ENCODE measurements around the gene LONP2.
"Not testable (repeated sequence)": the region's sequence is repeated elsewhere in the genome, so short reads cannot be mapped to it uniquely, and the experiment has no call there.

Gene LONP2

DNA sequence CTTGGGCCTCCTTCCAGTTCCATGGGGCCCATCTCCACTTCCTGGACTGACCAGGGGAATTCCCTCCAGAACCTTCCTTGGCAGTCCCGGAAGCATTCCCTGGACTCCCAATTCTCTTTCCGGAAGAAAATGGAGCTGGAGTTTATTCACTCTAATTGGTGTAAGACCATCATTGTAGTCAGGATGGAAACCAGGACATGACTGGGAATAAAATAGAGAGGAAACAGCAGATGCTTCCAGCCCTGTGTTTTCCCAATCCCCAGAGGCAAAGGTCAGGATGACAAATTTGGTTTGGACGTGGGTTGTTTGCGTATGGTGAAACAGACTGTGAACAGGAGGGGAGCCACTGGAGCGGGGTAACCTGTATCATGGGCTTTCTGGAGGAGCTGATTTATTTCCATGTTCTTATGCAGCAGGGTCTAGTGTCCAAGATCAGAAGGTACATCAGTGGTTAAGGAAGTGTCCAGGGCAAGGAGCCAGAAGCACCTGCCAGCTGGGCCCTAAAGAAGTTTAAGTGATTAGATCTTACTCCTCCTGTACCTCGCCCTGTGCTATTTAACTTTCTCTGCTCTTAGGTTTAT, 8.5 kb upstream of the LONP2 start:
- DNase-seq, result no peak
- H3K27me3 ChIP-seq (replicated peaks; ENCODE audit: control insufficient read depth, insufficient read depth, low read length, poor library complexity, severe bottlenecking), result no peaks in the 10 kb centered on the region

DNA sequence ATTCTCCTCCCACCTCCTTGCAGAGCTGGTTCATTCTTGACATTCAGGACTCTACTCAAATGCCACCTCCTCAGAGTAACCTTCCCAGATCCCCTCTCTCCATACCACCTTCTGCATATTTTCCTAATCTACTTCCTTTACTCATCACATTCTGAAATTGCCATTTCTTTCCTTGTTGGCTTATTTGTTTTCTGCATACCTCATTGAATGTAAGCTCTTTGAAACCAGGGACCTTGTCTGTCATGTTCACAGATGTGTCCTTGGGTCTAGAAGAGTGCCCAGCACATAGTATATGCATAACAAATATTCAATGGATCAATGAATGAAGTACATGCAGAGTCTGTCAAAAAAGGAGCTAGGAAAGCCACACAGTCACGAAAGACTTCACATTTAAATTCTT, 7.8 kb upstream of the LONP2 start:
- H3K27me3 ChIP-seq (replicated peaks; ENCODE audit: control insufficient read depth, insufficient read depth, low read length, poor library complexity, severe bottlenecking), result no peaks in the 10 kb centered on the region
- DNase-seq, result no peak
- no peaks in the 10 kb centered on the region for H3K4me1 ChIP-seq (ENCODE audit: control insufficient read depth, insufficient read depth, low read length, poor library complexity, severe bottlenecking)
- H3K4me3 ChIP-seq (ENCODE audit: insufficient read depth, low read depth, low read length, poor library complexity, severe bottlenecking), result no peak overlapping the region
- no peaks in the 10 kb centered on the region for H3K36me3 ChIP-seq (ENCODE audit: control insufficient read depth, insufficient read depth, low read length)
- no peaks in the 10 kb centered on the region for H3K9me3 ChIP-seq (ENCODE audit: control insufficient read depth, low read length)
- H3K27ac ChIP-seq (ENCODE audit: insufficient read depth, low read length, poor library complexity, severe bottlenecking), result no peak overlapping the region

More for the DNA sequence above, 8.5 kb upstream of the LONP2 start:
- H3K4me1 ChIP-seq (ENCODE audit: control insufficient read depth, insufficient read depth, low read length, poor library complexity, severe bottlenecking), result no peaks in the 10 kb centered on the region
- no peak overlapping the region for H3K4me3 ChIP-seq (ENCODE audit: insufficient read depth, low read depth, low read length, poor library complexity, severe bottlenecking)
- H3K27ac ChIP-seq (ENCODE audit: insufficient read depth, low read length, poor library complexity, severe bottlenecking), result no peak overlapping the region
- no peaks in the 10 kb centered on the region for H3K9me3 ChIP-seq (ENCODE audit: control insufficient read depth, low read length)
- no peaks in the 10 kb centered on the region for H3K36me3 ChIP-seq (ENCODE audit: control insufficient read depth, insufficient read depth, low read length)

DNA sequence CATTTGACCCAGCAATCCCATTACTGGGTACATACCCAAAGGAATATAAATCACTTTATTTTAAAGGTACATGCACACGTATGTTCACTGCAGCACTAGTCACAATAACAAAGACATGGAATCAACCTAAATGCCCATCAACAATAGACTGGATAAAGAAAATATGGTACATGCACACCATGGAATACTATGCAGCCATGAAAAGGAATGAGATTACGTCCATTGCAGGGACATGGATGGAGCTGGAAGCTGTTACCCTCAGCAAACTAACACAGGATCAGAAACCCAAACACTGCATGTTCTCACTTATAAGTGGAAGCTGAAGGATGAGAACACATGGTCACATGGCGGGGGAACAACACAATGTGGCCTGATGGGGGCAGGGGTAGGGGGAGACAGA, 4.0 kb upstream of the LONP2 start:
- H3K36me3 ChIP-seq (ENCODE audit: control insufficient read depth, insufficient read depth, low read length); H3K4me3 ChIP-seq (ENCODE audit: insufficient read depth, low read depth, low read length, poor library complexity, severe bottlenecking); DNase-seq; H3K9me3 ChIP-seq (ENCODE audit: control insufficient read depth, low read length); H3K27me3 ChIP-seq (replicated peaks; ENCODE audit: control insufficient read depth, insufficient read depth, low read length, poor library complexity, severe bottlenecking); H3K4me1 ChIP-seq (ENCODE audit: control insufficient read depth, insufficient read depth, low read length, poor library complexity, severe bottlenecking); H3K27ac ChIP-seq (ENCODE audit: insufficient read depth, low read length, poor library complexity, severe bottlenecking): not testable (repeated sequence)

DNA sequence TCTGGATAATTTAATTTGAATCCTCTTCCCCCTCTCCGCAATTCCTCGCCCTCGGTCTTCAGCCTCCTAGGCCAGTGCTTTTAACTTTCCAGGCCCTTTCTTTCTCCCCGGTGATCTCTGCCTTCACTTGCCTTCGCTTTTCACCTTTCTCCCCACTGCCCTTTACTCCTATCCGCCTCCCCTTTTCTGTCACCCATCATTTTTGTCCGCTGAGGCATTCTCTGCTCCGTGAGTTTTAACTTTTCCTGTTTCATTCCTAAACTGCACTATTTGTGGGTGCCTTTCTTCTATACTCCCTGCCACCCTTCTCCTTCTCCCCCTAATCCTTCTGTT, 729 bp downstream of the LONP2 start:
- H3K27ac ChIP-seq (ENCODE audit: insufficient read depth, low read length, poor library complexity, severe bottlenecking), result peak overlapping the region; percentile 66
- no peak for DNase-seq
- H3K4me1 ChIP-seq (ENCODE audit: control insufficient read depth, insufficient read depth, low read length, poor library complexity, severe bottlenecking), result peaks cover 25% of the 10 kb centered on the region
- peak overlapping the region; percentile 68 for H3K4me3 ChIP-seq (ENCODE audit: insufficient read depth, low read depth, low read length, poor library complexity, severe bottlenecking)
- H3K9me3 ChIP-seq (ENCODE audit: control insufficient read depth, low read length), result no peaks in the 10 kb centered on the region
- no peaks in the 10 kb centered on the region for H3K27me3 ChIP-seq (replicated peaks; ENCODE audit: control insufficient read depth, insufficient read depth, low read length, poor library complexity, severe bottlenecking)
- no peaks in the 10 kb centered on the region for H3K36me3 ChIP-seq (ENCODE audit: control insufficient read depth, insufficient read depth, low read length)

DNA sequence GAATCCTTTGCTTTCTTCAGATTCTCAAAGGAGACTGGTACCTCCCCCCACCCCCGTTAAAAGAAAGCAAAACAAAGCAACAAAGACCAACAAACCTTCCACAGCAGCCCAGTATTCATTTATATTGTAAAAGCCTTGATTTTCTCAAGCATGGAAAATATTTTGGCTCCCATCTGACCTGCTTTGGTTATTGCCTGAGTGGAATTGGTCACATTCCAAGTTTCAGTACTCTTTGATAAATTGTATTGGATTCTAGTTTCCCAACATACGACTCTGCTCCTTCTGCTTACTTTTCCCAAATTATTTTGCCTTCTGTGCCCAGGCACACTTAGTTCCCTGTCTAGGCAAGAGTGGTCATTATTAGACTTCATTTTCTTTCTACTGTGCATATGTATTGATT, 2.0 kb downstream of the LONP2 start:
- no peak for DNase-seq
- no peak overlapping the region for H3K27ac ChIP-seq (ENCODE audit: insufficient read depth, low read length, poor library complexity, severe bottlenecking)
- peaks cover 25% of the 10 kb centered on the region for H3K4me1 ChIP-seq (ENCODE audit: control insufficient read depth, insufficient read depth, low read length, poor library complexity, severe bottlenecking)
- no peaks in the 10 kb centered on the region for H3K36me3 ChIP-seq (ENCODE audit: control insufficient read depth, insufficient read depth, low read length)
- H3K9me3 ChIP-seq (ENCODE audit: control insufficient read depth, low read length), result no peaks in the 10 kb centered on the region
- no peak overlapping the region for H3K4me3 ChIP-seq (ENCODE audit: insufficient read depth, low read depth, low read length, poor library complexity, severe bottlenecking)
- no peaks in the 10 kb centered on the region for H3K27me3 ChIP-seq (replicated peaks; ENCODE audit: control insufficient read depth, insufficient read depth, low read length, poor library complexity, severe bottlenecking)

DNA sequence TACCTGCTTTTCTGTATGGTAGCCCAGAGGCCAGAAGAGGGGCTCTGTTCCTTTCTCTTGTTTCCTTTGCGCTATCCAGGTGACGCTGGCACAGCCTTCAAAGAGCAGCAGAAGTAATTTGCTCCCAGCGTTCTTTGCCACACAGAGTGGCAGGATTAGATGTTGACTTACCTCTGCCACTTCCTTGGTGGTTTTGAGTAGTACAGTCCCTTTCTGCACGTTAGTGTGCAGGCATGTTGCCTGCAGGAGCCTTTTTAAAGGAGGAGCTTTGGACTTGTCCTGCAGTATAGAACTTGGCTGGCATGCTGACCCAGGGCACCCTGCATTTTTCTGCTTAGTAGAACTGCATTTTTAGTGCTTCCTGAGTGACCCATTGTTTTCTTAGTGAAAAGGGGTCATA, 3.2 kb downstream of the LONP2 start, which contains the start of gene ABCC11:
ABCC11 (minus strand) TSS at position 229 of the 400 bp plus-strand sequence. CDS start 15,618 bp downstream, outside the sequence.
- peaks cover 25% of the 10 kb centered on the region for H3K4me1 ChIP-seq (ENCODE audit: control insufficient read depth, insufficient read depth, low read length, poor library complexity, severe bottlenecking)
- H3K36me3 ChIP-seq (ENCODE audit: control insufficient read depth, insufficient read depth, low read length), result peaks cover 3% of the 10 kb centered on the region
- no peaks in the 10 kb centered on the region for H3K9me3 ChIP-seq (ENCODE audit: control insufficient read depth, low read length)
- no peak for DNase-seq
- H3K27me3 ChIP-seq (replicated peaks; ENCODE audit: control insufficient read depth, insufficient read depth, low read length, poor library complexity, severe bottlenecking), result no peaks in the 10 kb centered on the region
- no peak within 1 kb of the TSS for H3K4me3 ChIP-seq (ENCODE audit: insufficient read depth, low read depth, low read length, poor library complexity, severe bottlenecking)
- no peak within 1 kb of the TSS for H3K27ac ChIP-seq (ENCODE audit: insufficient read depth, low read length, poor library complexity, severe bottlenecking)

DNA sequence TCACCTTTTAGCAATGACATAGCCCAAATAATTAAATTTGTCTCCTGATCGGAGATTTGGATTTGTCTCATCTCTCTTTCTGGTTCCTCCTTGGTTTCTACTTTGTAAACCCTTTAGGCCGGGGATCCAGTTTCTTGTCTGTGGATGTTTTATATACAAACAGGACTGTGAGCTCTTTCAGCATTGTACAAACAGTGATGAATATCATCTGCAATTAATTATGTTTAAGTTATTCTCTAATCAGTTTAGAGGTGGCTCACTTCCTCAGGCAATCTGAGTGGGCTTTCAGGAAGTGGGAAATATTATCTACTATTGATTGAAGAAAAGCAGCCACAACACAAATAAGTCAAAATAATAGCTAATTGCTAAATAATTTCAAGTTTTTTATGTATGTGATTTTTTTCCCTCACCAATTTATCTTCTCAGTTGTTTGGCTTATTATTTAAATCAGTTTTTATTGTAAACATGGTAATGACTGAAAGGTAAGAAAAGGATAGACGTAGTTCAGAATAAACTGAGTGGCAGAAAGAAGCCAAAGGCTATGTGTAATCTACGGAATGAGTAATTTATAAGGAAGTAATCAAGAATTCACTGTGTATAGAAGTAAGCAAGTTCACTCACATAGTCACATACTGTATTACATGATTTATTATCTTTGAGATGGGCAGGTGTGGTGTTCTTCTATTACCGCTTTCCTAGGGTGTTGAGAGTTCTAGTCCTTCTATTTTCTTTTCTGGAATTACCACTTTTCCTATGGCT, 6.6 kb downstream of the LONP2 start:
- Histone ChIP-seq H3K36me3 (ENCODE audit: control insufficient read depth, insufficient read depth, low read length) (peaks cover 18% of the 10 kb centered on the region), H3K4me1 (ENCODE audit: control insufficient read depth, insufficient read depth, low read length, poor library complexity, severe bottlenecking) (peaks cover 18% of the 10 kb centered on the region), H3K27me3 (replicated peaks; ENCODE audit: control insufficient read depth, insufficient read depth, low read length, poor library complexity, severe bottlenecking) (no peaks in the 10 kb centered on the region), H3K27ac (ENCODE audit: insufficient read depth, low read length, poor library complexity, severe bottlenecking) (no peak overlapping the region), H3K9me3 (ENCODE audit: control insufficient read depth, low read length) (no peaks in the 10 kb centered on the region), H3K4me3 (ENCODE audit: insufficient read depth, low read depth, low read length, poor library complexity, severe bottlenecking) (no peak overlapping the region)
- DNase-seq, result no peak

DNA sequence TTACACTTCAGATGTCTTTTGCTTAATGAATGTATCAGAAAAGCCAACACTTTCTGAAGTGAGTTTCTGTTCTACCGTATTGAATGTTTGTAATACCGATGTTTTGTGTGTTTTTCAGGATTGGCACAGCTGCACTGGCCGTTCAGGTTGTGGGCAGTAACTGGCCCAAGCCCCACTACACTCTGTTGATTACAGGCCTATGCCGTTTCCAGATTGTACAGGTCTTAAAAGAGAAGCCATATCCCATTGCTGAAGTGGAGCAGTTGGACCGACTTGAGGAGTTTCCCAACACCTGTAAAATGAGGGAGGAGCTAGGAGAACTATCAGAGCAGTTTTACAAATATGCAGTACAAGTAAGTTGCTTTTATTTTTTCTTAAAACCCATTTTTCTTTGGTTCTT, 7.9 kb downstream of the LONP2 start:
- Histone ChIP-seq H3K36me3 (ENCODE audit: control insufficient read depth, insufficient read depth, low read length) (peaks cover 27% of the 10 kb centered on the region), H3K4me1 (ENCODE audit: control insufficient read depth, insufficient read depth, low read length, poor library complexity, severe bottlenecking) (peaks cover 6% of the 10 kb centered on the region), H3K27ac (ENCODE audit: insufficient read depth, low read length, poor library complexity, severe bottlenecking) (no peak overlapping the region), H3K9me3 (ENCODE audit: control insufficient read depth, low read length) (no peaks in the 10 kb centered on the region), H3K27me3 (replicated peaks; ENCODE audit: control insufficient read depth, insufficient read depth, low read length, poor library complexity, severe bottlenecking) (no peaks in the 10 kb centered on the region), H3K4me3 (ENCODE audit: insufficient read depth, low read depth, low read length, poor library complexity, severe bottlenecking) (no peak overlapping the region)
- no peak for DNase-seq

DNA sequence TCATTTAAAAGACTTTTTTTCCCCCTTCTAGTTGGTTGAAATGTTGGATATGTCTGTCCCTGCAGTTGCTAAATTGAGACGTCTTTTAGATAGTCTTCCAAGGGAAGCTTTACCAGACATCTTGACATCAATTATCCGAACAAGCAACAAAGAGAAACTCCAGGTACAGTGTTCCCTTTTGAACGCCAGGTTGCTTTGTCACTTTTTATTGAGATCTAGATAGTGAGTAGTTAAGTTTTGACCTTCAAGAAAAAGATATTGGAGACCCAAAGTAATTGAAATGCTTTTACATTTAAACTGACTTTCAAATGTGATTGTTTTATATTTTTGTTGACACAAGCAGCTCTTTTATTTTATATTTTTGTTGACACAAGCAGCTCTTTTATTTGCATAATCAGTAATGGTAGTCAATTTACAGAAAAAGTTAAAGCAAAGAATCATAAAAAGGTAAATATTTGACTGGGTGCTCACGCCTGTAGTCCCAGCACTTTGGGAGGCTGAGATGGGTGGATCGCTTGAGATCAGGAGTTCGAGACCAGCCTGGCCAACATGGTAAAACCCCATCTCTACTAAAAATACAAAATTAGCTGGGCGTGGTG, 12.6 kb downstream of the LONP2 start:
- no peaks in the 10 kb centered on the region for H3K9me3 ChIP-seq (ENCODE audit: control insufficient read depth, low read length)
- no peak overlapping the region for H3K4me3 ChIP-seq (ENCODE audit: insufficient read depth, low read depth, low read length, poor library complexity, severe bottlenecking)
- no peak for DNase-seq
- peaks cover 60% of the 10 kb centered on the region for H3K36me3 ChIP-seq (ENCODE audit: control insufficient read depth, insufficient read depth, low read length)
- H3K27ac ChIP-seq (ENCODE audit: insufficient read depth, low read length, poor library complexity, severe bottlenecking), result no peak overlapping the region
- no peaks in the 10 kb centered on the region for H3K27me3 ChIP-seq (replicated peaks; ENCODE audit: control insufficient read depth, insufficient read depth, low read length, poor library complexity, severe bottlenecking)
- H3K4me1 ChIP-seq (ENCODE audit: control insufficient read depth, insufficient read depth, low read length, poor library complexity, severe bottlenecking), result no peaks in the 10 kb centered on the region

DNA sequence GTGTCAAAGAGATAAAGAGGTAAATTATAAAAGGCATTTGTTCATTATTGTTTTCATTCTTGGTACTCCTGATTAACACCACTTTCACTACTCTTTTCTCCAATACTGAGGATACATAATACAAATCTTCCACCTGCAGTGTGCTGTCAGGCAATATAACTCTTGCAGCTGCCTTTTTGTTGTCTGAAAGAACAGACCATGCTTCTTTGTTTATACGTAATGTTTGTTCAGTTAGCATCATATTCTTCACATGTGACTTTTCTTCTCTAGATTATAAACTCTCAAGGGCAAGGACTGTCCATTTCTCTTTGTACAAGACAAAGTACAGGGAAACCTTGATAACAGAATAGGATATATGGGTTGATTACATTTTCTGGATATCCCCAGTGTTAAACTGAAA, 17.5 kb downstream of the LONP2 start:
- Histone ChIP-seq H3K27me3 (replicated peaks; ENCODE audit: control insufficient read depth, insufficient read depth, low read length, poor library complexity, severe bottlenecking) (no peaks in the 10 kb centered on the region), H3K4me3 (ENCODE audit: insufficient read depth, low read depth, low read length, poor library complexity, severe bottlenecking) (no peak overlapping the region), H3K9me3 (ENCODE audit: control insufficient read depth, low read length) (no peaks in the 10 kb centered on the region), H3K27ac (ENCODE audit: insufficient read depth, low read length, poor library complexity, severe bottlenecking) (no peak overlapping the region), H3K4me1 (ENCODE audit: control insufficient read depth, insufficient read depth, low read length, poor library complexity, severe bottlenecking) (no peaks in the 10 kb centered on the region), H3K36me3 (ENCODE audit: control insufficient read depth, insufficient read depth, low read length) (peaks cover 60% of the 10 kb centered on the region)
- DNase-seq, result no peak

Data from effector memory CD4-positive, alpha-beta T cell (primary cell).